GM18502 (cell line): ENCODE measurements around the gene CYTH1.
"Not testable (repeated sequence)": the region's sequence is repeated elsewhere in the genome, so short reads cannot be mapped to it uniquely, and the experiment has no call there.

ENCODE experiments used
- ATAC-seq: cut with Tn5 transposase; IDR thresholded peaks from one replicate; pipeline ENCODE4 v1.9.1; 2021; ENCODE audit warnings: mild to moderate bottlenecking; ENCODE audit not compliant: unreplicated experiment, poor library complexity

The CYTH1 gene

GRCh38 chr17:78789663-78790181, 7.6 kb upstream of the CYTH1 start:
- ATAC-seq: no peak

GRCh38 chr17:78789149-78789662, 7.1 kb upstream of the CYTH1 start:
- no peak for ATAC-seq

GRCh38 chr17:78788451-78788850, 6.4 kb upstream of the CYTH1 start:
- ATAC-seq: no peak

GRCh38 chr17:78787444-78787843, 5.4 kb upstream of the CYTH1 start:
- ATAC-seq: no peak

- no peak for ATAC-seq
Observed at GRCh38 chr17:78785663-78786057, 3.6 kb upstream of the CYTH1 start.

- ATAC-seq: no peak
Observed at GRCh38 chr17:78785011-78785662, 3.1 kb upstream of the CYTH1 start.

- ATAC-seq: no peak
Observed at GRCh38 chr17:78784352-78784751, 2.3 kb upstream of the CYTH1 start.

GRCh38 chr17:78783711-78784324, 1.7 kb upstream of the CYTH1 start:
- ATAC-seq: no peak

- peak; percentile 19 for ATAC-seq
Observed at GRCh38 chr17:78781104-78781892, 775 bp downstream of the CYTH1 start.

GRCh38 chr17:78780335-78780734, 1.7 kb downstream of the CYTH1 start:
- ATAC-seq: no peak

GRCh38 chr17:78779850-78780249, 2.2 kb downstream of the CYTH1 start:
- ATAC-seq: no peak

GRCh38 chr17:78779286-78779651, 2.8 kb downstream of the CYTH1 start:
- not testable (repeated sequence) for ATAC-seq

- ATAC-seq: no peak
Observed at GRCh38 chr17:78777881-78778280, 4.2 kb downstream of the CYTH1 start.

GRCh38 chr17:78774956-78775571, 7.0 kb downstream of the CYTH1 start:
- ATAC-seq: peak; percentile 46

- peak; percentile 14 for ATAC-seq
Observed at GRCh38 chr17:78774453-78774852, 7.6 kb downstream of the CYTH1 start.

GRCh38 chr17:78771758-78772382, 10.2 kb downstream of the CYTH1 start:
- peak; percentile 40 for ATAC-seq

- ATAC-seq: no peak
Observed at GRCh38 chr17:78769196-78769773, 12.8 kb downstream of the CYTH1 start.

GRCh38 chr17:78767806-78768205, 14.3 kb downstream of the CYTH1 start:
- ATAC-seq: no peak

- ATAC-seq: no peak
Observed at GRCh38 chr17:78766743-78767294, 15.3 kb downstream of the CYTH1 start.

- ATAC-seq: no peak
Observed at GRCh38 chr17:78766225-78766624, 15.8 kb downstream of the CYTH1 start.
